Esophagus muscularis mucosa (tissue), 4 donors: ENCODE measurements around the gene TADA2B.

Source experiments
- CTCF ChIP-seq, 3 experiments: fragments of 200-600 bp in 2 of 3; fragments of 450-650 bp in 1 of 3; sonication (generic) in 2 of 3; IDR thresholded peaks; one replicate each; pipeline ENCODE4 v1.5.1; 2017 to 2019; ENCODE audit warnings: antibody characterized with exemption in 3 of 3, mild to moderate bottlenecking in 2 of 3, moderate library complexity in 1 of 3
- EP300 ChIP-seq: sonication (generic); formaldehyde crosslinking; IDR thresholded peaks from one replicate; pipeline ENCODE4 v1.6.1; 2017; ENCODE audit warnings: antibody characterized with exemption
- POLR2A ChIP-seq: fragments of 450-650 bp; IDR thresholded peaks from one replicate; pipeline ENCODE4 v1.6.1; 2017; ENCODE audit warnings: antibody characterized with exemption, moderate library complexity, mild to moderate bottlenecking, low read depth
- POLR2AphosphoS5 ChIP-seq, 2 donors: sonication (generic); formaldehyde crosslinking; IDR thresholded peaks; one replicate each; pipeline ENCODE4 v1.6.1; 2017; ENCODE audit warnings: antibody characterized with exemption in 2 of 2

GRCh38 chr4:7005571-7005970 lies 37.6 kb upstream of the TADA2B start:
- TF ChIP-seq EP300 (no peak), POLR2A (no peak), CTCF (IDR thresholded peaks at IDR 0.05) (no peak), POLR2AphosphoS5 (IDR thresholded peaks at IDR 0.05) (no peak)
